H1 (cell line): ENCODE measurements around the gene CAMK2D. TPM values are rescaled to one million over a fixed set of nuclear protein-coding genes. Genes with fewer than 3 reads are reported as not detected.

Experiments
- POLR2A ChIP-seq, 2 experiments: IDR thresholded peaks; 1 replicate in 1 of 2; 2 replicates in 1 of 2; pipeline ENCODE4 v1.6.1; 2011; ENCODE audit warnings: low read depth in 2 of 2, low read length in 2 of 2, mild to moderate bottlenecking in 2 of 2; ENCODE audit errors: control extremely low read depth in 1 of 2
- RAD21 ChIP-seq, 2 experiments: IDR thresholded peaks in 1 of 2; conservative IDR thresholded peaks in 1 of 2; 2 replicates each; pipeline ENCODE4 v1.6.1; 2011; ENCODE audit warnings: low read depth in 2 of 2, low read length in 2 of 2, improper control_type of control experiment in 1 of 2, inconsistent platforms in 1 of 2, mild to moderate bottlenecking in 1 of 2, moderate library complexity in 1 of 2
- SIX5 ChIP-seq: IDR thresholded peaks from 2 replicates; pipeline ENCODE4 v1.6.1; 2011; ENCODE audit warnings: mild to moderate bottlenecking, low read depth, low read length
- polyA plus RNA-seq, 7 experiments: library from polyadenylated mRNA; depleted of rRNA in 3 of 7; stranded (reverse) in 5 of 7; unstranded in 2 of 7; fragments of >200 nt in 5 of 7; fragments of 200-250 nt in 2 of 7; gene quantifications; 1 replicate in 5 of 7; 2 replicates in 1 of 7; 4 replicates in 1 of 7; pipeline versions ENCODE4 v1.2.1 to v1.2.3, GENCODE V29; 2011 to 2013; ENCODE audit warnings: missing spikeins in 2 of 7, mixed read lengths in 2 of 7
- total RNA-seq: library from RNA; stranded (reverse); fragmentation: NEBNext Ultra II Directional; extraction: Animal tissue kit (Norgen Biotek cat#: 25700); gene quantifications from 2 replicates; pipeline ENCODE4 v1.2.1, GENCODE V29; 2021
- TF ChIP-seq, protein P1 (sequence below): IDR thresholded peaks from 2 replicates; pipeline ENCODE4 v1.6.1; 2012; ENCODE audit warnings: inconsistent platforms

CAMK2D gene
- total and polyA plus RNA-seq, 2 of the 8 experiments (the other 6 are each of a cell fraction or from before 2014, with no cell fraction given): 3.2 to 7.0 TPM

DNA sequence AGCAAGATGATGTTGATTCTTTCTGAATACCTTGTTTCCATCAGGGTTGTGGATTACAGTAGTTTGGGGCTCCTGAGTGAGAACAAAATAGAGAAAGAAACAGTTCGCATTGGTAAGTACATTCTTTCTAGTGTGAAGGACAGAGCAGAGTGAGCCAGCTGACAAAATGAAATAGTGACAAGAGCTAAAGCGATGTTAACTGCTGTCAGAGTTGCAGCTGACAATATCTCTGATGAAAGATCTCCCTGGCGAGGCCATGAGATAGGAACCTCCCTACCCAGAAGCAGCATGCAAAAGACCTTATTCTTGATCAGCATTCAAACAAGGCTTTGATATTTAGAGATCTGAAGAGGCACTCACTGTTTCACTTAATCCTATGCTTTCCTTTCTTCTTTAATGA, 258.6 kb downstream of the CAMK2D start (continued):
- TF ChIP-seq, protein P1, sequence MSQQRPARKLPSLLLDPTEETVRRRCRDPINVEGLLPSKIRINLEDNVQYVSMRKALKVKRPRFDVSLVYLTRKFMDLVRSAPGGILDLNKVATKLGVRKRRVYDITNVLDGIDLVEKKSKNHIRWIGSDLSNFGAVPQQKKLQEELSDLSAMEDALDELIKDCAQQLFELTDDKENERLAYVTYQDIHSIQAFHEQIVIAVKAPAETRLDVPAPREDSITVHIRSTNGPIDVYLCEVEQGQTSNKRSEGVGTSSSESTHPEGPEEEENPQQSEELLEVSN: no peak
- no peak for TF ChIP-seq SIX5
- no peak for TF ChIP-seq POLR2A (IDR thresholded peaks at IDR 0.05; ENCODE audit: control extremely low read depth in 1 of 2, low read depth in 2 of 2, low read length in 2 of 2)
- TF ChIP-seq RAD21 (IDR thresholded peaks at IDR 0.05 in 1 of 2, conservative IDR thresholded peaks at IDR 0.05 in 1 of 2; ENCODE audit: low read depth in 2 of 2, low read length in 2 of 2): no peak
